Measurements from ENCODE around the gene PRKCE. TPM values are rescaled to one million over a fixed set of nuclear protein-coding genes. Genes with fewer than 3 reads are reported as not detected.
"Not testable (repeated sequence)": the region's sequence is repeated elsewhere in the genome, so short reads cannot be mapped to it uniquely, and the experiment has no call there.

PRKCE gene
- total RNA-seq, 1 experiment from 2014 or later: 10.3 TPM

DNA sequence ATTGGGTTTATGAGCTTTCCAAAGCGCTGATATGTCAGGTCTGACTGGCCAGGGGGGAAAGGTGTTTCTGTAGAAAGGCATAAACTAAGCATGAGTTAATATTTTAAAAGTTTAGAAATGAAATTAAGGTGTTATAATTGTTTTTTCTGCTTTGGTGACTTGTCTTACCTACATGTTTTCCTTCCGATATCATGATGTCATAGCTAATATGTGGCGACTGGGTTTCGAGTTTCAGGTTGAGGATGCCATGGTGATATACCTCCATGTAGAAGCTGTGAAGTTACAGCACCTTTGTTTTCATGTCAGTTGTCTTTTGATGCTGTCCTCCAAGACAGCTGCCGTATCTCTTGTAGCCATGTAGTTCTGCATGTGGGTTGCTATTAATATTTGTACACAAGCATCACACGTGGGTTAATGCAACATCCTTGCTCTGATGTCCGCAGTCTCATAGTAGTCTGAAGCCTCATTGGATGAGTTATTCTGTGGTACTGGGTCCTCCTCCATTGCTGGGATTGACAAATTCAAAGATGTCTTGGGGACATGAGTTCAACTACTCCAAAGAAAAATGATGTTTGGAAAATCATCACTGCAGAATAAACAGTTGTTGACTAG is 230.6 kb downstream of the PRKCE start:
- DNase-seq (ENCODE audit: extremely low read depth, low read depth): no peak

DNA sequence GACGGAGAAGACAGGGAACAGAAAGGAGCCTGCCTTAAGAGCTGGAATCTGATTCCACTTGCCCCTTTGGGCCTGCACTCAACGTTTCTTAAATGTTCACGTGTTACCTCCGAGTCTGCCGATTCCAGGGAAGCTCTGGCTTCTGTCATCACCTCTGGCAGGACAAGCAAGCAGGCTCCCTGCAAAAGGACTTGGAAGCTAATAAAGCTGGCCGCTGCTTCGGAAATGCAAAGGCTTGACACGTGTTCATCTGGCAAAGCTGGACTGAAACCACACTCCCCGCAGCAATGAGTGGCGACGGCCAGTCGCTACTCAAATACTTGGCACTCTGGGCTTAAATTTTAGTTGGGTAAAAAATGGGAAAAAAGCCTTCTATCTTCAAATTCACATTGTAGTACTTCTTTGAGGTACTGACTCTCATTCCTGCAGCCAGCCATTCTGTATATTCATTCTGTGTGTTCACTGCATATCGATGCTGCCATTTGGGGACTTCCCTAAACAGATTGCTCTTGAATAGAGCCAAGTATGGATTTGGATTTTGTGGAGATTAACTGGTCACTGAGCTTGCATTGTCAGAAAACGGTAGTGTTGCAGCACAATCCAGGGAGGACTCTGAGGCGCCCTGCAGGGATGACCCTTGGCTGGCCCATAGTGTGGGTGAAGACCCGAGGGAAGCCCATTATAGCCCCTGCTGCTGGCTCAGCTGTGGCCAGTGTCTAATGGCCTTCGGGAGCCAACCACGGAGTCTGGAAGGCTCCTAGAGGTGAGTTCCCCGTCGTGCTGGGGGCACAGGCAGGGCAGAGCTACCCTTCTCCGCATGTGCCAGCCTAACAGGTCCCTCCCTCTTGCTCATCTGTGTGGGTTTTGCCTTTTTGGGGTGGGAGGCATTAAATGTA is 231.5 kb downstream of the PRKCE start:
- DNase-seq (ENCODE audit: extremely low read depth, low read depth): no peak

DNA sequence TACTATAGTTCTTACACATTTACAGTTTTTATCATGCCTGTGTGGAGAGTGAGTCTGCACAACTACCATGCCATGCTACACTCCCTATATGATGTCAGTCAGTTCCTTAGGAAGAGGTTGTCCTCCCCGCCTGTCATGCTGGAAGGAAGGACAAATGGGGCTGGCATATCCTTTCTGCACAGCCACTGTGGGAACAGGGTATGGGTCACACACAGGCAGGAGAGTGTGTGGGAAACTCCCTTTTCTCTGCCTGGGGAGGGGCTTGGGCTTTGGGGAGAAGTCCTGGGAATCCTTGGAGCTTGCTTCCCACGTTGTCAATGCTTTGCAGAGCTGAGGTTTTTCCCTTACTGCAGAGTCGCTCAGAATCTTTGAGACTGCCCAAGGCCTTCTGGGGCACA is 232.1 kb downstream of the PRKCE start:
- DNase-seq (ENCODE audit: extremely low read depth, low read depth): no peak

DNA sequence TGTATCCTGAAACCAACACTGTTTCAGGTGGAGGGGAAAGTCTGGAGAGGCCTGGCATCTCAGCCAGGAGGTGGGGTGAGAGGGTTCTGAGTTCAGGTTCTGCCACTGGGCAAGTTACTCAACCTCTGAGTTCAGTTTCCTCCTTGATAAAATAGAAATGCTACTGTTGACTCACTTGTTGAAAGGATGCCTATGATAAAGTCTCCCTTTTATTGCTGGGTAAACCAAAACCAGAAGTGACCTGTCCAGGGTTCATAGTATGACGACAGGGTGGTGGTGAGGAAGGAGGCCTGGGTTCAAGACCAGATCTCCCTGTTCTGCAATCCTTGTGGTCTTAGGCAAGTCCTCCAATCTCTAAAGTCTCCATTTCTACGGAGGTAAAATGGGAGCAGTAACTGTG is 232.7 kb downstream of the PRKCE start:
- DNase-seq (ENCODE audit: extremely low read depth, low read depth): no peak

DNA sequence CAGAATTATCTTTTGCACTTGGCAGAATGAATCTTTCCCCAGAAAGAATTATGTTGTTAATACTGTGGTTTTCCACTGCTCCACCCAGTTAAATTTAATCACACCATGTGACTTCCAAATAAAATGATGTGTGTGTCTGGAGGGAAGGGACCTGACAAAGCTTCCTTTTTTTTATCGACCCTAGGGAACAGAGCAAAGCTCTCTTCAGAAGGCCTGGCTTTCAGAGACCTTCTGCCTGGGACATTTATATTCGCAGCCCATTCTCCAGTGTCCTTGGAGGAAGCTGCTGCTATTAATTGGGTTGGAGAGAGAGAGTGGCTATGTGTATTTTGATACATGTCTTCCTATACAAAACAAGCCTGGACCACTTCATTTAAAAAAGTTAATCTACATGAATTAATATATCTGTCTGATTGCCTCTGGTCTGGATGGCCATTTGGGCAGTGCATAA is 233.7 kb downstream of the PRKCE start:
- no peak for DNase-seq (ENCODE audit: extremely low read depth, low read depth)

DNA sequence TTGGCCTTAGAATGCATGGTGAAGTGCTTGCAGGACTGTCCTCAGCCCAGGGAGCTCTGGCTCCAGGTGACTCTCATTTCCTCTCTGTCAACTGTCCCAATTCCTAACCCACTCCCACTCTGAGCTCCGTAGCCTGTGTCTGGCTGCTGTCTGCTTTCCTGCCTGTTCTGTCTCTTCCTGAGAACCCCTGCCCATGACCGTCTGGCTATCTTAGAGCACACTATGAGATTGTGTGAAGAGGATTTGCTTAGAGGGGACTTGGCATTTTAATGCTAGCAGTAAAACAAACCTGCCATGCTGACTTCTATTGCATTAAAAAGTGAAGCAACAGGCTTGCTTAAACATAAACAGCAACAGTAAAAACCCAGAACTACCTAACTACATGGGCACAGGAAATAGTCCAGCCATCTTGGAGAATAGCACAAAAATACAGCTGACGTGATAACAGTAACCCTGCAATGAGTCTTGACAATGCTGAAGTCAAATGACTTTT is 234.7 kb downstream of the PRKCE start:
- DNase-seq (ENCODE audit: extremely low read depth, low read depth): no peak

DNA sequence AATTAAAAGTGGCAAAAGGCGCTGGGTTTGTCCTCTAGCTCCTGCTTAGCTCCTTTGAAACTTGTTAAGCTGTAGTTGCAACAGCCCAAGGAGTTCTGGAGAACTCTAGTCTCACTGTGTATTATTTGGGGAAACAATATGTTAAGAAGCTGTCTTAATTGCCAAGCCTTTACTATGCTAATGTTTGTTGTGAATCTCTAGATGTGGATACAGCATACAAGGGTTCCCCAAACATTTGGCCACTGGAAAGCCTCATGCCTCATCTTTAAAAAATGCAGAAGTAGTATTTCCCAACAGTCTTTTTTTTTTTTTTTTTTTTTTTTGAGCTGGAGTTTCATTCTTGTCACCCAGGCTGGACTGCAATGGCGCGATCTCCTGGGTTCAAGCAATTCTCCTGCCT is 236.7 kb downstream of the PRKCE start:
- no peak for DNase-seq (ENCODE audit: extremely low read depth, low read depth)

DNA sequence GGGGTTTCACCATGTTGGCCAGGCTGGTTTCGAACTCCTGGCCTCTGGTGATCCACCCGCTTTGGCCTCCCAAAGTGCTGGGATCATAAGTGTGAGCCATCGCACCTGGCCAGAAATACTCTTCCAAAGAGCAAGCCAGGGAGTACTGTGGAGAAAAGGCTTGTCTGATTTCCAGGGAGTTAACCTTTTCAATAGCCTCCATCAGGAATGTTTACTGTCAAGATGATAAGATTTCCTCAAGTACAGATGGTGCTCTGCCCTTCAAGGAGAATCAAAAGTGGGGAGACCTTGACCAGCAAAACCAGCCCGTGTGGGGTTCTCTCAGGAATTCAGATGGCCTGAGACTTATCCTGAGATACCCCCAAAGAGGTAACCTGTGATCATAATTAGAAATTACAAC is 237.2 kb downstream of the PRKCE start:
- no peak for DNase-seq (ENCODE audit: extremely low read depth, low read depth)

DNA sequence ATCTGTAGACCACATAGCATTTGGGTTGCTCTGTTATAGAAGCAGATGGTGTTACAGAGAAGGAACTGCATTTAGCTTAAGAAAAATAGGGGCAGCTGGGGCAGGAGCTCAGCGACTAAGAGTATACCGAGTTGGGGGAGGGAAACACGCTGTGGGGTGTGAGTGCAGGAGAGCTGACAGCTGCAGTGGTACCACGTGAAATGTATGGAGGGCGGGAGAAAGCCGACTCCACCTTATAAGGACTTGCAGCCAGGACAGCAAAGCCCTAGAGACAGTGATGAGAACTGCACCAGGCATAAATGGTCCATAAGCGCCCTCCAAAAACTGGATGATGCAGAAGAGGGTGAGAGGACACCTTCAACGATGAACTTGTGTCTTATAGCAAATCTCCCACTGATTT is 237.6 kb downstream of the PRKCE start:
- no peak for DNase-seq (ENCODE audit: extremely low read depth, low read depth)

DNA sequence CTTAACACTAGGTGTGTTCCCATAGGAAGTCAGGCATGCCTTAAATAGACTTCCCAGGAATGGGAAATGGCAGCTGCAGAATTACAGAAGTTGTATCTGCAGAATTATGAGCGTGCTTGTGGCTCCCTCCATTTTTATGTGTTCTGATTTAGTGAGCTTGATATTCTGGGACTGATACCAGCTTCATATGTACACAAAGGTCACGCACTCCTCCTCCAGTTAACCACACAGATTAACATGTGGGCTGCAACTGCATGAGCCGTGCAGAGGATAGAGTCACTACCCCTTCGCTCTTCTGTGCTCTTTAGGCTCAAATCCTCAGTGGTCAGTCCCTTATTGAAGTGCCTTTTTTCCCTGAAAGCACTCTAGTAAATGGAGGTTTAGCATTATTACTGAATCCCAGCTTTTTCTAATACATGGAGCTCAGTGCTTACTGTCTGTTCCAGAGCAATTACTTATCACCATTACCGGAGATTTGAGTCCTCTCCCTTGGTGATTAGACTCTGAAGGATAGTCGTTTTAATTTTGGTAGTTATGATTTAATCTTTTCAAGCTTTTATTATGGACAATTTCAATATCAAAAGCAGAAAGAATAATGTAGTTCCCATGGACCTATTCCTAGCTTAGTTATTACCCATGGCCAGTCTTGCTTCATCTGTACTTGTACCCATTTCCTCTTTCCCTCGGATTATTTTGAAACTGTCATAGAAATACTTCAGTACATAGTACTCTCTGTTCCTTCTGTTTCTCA is 238.3 kb downstream of the PRKCE start:
- no peak for DNase-seq (ENCODE audit: extremely low read depth, low read depth)

DNA sequence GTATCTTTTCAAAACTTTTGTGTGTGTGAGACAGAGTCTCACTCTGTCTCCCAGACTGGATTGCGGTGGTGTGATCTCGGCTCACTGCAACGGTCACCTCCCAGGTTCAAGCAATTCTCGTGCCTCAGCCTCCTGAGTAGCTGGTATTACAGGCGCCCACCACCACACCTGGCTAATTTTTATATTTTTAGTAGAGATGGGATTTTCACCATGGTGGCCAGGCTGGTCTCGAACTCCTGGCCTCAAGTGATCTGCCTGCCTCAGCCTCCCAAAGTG is 238.8 kb downstream of the PRKCE start:
- DNase-seq (ENCODE audit: extremely low read depth, low read depth): not testable (repeated sequence)

DNA sequence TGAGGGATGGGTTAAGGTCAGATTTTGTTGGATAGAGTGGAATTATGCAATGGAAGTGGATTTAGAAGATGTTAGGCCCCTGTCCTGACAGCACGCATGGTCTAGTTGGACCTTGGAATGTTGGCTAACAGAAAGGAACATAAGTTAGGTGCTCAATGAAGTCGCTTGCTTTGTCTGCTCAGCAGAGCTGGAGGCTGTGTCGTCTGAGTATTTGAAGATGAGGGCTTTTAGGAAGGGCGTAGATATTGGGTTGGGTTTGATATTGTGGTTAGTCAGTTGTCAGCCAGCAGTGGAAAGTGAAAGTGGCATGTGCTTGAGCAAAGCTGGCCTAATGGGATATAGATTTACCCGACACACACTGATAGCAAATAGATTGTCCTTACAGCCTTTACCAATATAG is 239.3 kb downstream of the PRKCE start:
- no peak for DNase-seq (ENCODE audit: extremely low read depth, low read depth)

DNA sequence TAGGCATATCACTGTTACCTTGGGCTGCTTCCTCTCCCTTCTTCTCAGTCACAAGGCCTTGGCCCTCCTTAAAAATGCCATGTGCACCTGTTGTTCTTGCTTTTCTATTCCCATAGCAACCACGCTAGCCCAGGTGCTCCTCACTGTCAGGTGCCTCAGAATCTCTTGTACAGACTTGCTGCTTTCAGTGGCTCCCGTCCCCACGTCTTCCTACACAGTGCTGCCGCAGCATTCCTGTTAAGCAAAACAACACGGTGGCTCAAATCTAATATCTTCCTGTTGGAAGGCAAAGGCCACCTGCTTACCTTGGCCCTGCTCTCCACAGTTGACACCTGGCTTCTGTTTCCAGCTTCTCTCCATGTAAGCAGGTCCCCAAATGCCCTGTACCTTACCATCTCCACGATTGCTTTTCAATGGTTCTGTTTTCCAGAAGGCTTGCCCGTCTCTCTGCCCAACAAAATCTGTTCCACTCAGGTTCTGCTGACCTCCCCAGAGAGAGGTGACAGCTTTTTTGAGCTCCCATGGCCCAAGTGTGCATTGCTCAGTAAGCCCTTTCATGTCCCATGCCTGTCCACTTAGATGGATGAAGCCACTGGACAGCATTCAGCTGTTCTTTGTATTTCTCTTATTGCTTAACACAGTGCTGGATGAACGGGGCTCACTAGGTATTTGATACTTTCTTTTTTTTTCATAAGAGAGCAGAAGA is 240.4 kb downstream of the PRKCE start:
- no peak for DNase-seq (ENCODE audit: extremely low read depth, low read depth)

DNA sequence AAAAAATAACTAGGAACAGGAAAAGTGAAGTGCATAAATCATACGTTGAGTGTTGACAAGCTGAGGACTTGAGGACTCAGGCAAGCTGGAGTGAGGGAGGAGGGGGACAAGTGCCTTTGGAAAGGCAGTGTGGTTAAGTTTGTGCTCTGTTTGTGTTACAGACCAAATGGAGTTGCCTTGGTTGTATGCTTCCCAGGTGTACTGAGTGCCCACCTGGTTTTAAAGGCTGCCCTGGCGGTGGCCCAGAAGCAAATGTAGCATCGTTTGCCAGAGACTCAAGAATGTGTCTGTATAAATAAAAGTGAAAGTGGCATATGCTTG is 240.9 kb downstream of the PRKCE start:
- DNase-seq (ENCODE audit: extremely low read depth, low read depth): no peak

DNA sequence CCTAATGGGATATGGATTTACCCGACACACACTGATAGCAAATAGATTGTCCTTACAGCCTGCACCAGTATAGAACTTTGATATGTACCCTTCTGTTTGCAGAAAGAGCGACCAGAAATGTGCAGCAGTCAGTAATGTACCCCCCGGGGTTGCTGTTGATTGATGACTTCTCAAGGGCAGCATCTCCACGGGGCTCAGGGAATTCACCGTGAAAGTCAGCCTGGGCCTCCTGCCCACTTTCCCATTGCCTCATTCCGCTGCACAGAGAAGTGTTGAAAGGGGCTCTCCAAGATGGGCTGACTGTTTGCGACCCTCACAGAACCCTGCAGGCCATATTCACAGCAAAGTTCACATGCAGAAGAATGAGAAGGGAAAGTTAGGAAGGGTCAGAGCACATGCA is 241.3 kb downstream of the PRKCE start:
- no peak for DNase-seq (ENCODE audit: extremely low read depth, low read depth)

DNA sequence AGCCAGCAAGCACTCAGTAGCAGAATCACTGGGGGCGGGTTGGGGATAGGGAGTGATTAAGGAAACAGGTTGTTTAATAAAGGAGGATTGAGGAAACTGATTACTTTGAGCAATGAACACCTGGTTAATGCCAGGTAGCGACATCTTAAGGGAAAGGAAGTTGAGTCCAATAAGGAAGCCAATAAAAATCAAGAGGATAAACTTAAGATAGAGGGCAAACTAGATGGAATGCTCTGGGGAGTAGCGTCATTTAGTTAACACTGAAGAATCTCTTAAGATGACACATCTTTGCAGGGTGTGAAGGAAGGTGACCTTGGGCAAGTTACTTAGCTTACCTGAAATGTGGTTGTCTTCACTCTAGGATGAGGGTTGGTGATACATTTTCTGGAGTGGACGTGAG is 242.7 kb downstream of the PRKCE start:
- no peak for DNase-seq (ENCODE audit: extremely low read depth, low read depth)

DNA sequence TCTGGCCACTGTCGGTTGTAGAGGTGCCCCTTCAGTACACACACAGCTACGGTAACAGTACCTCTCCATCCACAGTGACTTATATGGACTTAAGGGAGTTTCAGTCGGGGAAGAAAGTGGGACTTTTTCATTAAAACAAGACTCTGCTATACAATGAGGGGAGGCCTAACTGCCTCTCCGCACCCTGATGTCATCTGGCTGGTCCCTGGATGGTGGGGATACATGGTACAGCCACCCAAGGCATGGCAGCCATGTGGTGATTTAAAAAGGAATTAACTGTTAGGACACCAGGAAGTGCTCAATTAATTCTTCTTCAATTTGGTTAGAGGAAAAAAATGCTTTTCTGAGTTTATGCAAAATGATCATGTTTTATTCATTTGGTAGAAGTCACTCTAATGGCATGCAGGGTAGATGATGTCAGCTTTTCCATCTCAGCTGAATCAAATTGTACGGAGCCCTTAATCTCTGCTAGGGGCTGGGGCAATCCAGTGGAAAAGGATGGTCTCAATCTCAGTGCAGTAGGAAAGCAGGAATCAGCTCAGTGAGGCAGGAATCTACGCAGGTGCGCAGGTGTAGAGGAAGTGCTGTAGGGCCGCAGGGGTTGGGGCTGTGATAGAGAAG is 243.9 kb downstream of the PRKCE start:
- DNase-seq (ENCODE audit: extremely low read depth, low read depth): no peak

DNA sequence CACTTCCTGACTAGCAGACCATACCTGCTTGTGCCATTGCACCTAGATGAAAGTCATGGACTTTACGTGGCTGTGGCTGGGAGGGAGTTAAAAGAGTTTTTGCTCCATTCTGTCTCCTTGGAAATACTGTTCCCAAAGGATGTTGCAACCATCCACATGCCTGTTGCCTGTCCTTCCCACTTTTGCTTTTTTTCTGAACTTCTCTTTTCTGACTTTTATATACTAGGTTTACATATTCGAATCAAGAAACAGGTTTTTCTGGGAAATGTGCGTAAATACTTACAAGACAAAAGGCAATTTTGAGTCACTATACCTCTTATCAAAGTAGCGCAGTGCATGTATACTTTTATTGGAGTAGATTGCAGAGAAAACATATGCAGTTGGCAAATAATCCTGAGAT is 244.8 kb downstream of the PRKCE start:
- no peak for DNase-seq (ENCODE audit: extremely low read depth, low read depth)

DNA sequence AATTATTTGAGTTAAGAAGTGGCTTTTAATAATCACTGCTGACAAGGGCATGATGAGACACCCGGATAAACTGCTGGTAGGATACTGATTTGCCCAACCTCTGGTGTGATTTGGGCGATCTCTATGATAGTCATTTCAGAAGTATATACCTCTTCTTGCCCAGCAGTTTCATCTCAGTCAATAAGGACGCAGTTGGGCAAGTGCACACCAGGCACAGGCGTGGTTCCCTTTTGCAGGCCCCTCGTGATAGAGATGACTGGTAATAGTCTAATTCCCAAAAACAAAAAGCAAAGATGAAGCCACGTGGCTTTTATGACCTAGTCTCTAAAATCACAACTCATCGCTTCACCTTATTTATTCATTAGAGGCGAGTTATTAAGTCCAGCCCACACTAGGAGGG is 246.4 kb downstream of the PRKCE start:
- no peak for DNase-seq (ENCODE audit: extremely low read depth, low read depth)

DNA sequence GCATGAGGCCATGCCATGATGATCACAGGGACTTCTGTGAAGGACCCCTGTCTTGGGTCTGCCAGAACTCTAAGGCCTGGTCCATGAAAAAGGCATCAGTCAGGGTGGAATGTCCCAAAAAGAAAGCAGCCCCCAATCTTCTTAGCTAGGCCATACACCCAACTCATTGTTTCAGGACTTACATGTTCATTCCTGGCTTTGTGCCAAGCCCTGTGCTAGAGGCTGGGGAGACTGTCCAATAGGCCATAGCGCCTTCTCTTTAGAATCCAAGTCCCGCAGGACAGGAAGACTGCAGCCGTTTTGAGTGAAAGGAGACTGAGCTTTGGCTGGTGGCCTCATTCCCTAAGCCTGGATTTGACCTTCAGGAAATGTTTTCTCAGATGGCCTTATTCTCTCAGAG is 247.3 kb downstream of the PRKCE start:
- no peak for DNase-seq (ENCODE audit: extremely low read depth, low read depth)

DNA sequence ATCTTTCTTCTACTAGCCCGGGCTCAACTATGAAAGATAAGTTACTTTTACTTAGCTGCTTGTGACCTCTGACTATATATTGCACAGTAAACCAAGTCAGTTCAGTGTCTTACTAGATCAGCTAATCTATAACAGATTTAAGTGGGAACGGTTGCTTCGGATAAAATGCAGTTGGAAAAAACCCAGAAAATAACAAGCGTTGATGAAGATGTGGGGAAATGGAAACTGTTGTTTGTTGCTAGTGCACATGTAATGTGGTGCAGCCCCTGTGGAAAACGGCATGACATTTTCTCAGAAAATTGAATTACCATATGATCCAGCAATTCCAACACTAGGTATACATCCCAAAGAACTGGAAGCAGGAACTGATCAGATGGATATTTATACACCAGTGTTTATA is 248.5 kb downstream of the PRKCE start:
- DNase-seq (ENCODE audit: extremely low read depth, low read depth): no peak

Measured in NCI-H460 (cell line).